Activated CD8-positive, alpha-beta T cell treated with anti-CD3 and anti-CD28 coated beads for 36 hours (primary cell): Measurements from ENCODE around the gene CLIC1. TPM values are rescaled to one million over a fixed set of nuclear protein-coding genes. Genes with fewer than 3 reads are reported as not detected.

ENCODE experiments used
- ATAC-seq: fragments of 200-7000 bp; cut with Tn5 transposase; one replicate; pipeline ENCODE4 v1.10.0; 2021; ENCODE audit warnings: mild to moderate bottlenecking, moderate library complexity
- CTCF ChIA-PET: fragments of 350-600 bp; sonication (Branson Sonifier 250); formaldehyde crosslinking; loops from one replicate; lab custom pipeline; 2021; ENCODE audit warnings: antibody characterized with exemption; lab: Charles Lee
- POLR2A ChIA-PET: fragments of 350-600 bp; sonication (Branson Sonifier 250); formaldehyde crosslinking; loops from one replicate; lab custom pipeline; 2021; ENCODE audit warnings: antibody characterized with exemption; lab: Charles Lee
- DNase-seq: peaks from one replicate; pipeline ENCODE4 v3.0.0-alpha.2; 2020
- H3K27ac Mint-ChIP-seq: one replicate; pipeline ENCODE4 v1.8.0; 2021; ENCODE audit warnings: mild to moderate bottlenecking, mixed read lengths
- H3K27me3 Mint-ChIP-seq: one replicate; pipeline ENCODE4 v1.8.0; 2021; ENCODE audit warnings: mixed read lengths
- H3K36me3 Mint-ChIP-seq: one replicate; pipeline ENCODE4 v1.8.0; 2021; ENCODE audit warnings: low read depth, mixed read lengths
- H3K4me1 Mint-ChIP-seq: one replicate; pipeline ENCODE4 v1.8.0; 2021; ENCODE audit warnings: low read depth, mixed read lengths
- H3K4me3 Mint-ChIP-seq: one replicate; pipeline ENCODE4 v1.8.0; 2021; ENCODE audit warnings: mild to moderate bottlenecking, moderate library complexity, mixed read lengths
- H3K9me3 Mint-ChIP-seq: one replicate; pipeline ENCODE4 v1.8.0; 2021; ENCODE audit warnings: mixed read lengths
- CTCF ChIP-seq: fragments of 200-600 bp; IDR thresholded peaks from one replicate; pipeline ENCODE4 v1.8.0; 2022; ENCODE audit warnings: antibody characterized with exemption, mild to moderate bottlenecking
- intact Hi-C: fragments of 100-400 bp; cut with micrococcal nuclease; formaldehyde crosslinking; loops from one replicate; pipeline ENCODE4 v1.10.0; 2022
- total RNA-seq, 2 experiments: library from RNA; stranded (reverse); gene quantifications; one replicate each; pipeline ENCODE4 v1.2.3, GENCODE V29; 2021

CLIC1 gene
- total RNA-seq, 2 experiments from 2014 or later: 334 to 346 TPM

GRCh38 chr6:31740397-31741223 is 4.3 kb upstream of the CLIC1 start:
- TF ChIP-seq CTCF: no peak
- Mint-ChIP-seq H3K27me3 (no peaks in the 10 kb centered on the region), H3K9me3 (no peaks in the 10 kb centered on the region), H3K27ac (peak overlapping the region; percentile 97), H3K4me3 (peak overlapping the region; percentile 97), H3K4me1 (peaks cover 38% of the 10 kb centered on the region), H3K36me3 (peaks cover 52% of the 10 kb centered on the region)
- CTCF ChIA-PET: interaction anchor here (0.8 to 9.9 kb wide), 7 partner anchors 12 to 90 kb away, joined by 3 to 59 read pairs (median 4); partner anchors contain the start of gene DDAH2
- DNase-seq (no peak), ATAC-seq (no peak)
- intact Hi-C loops: no loop called here
- POLR2A ChIA-PET: interaction anchor here (0.6 to 4.0 kb wide), 18 partner anchors 10 to 173 kb away, joined by 3 to 30 read pairs (median 4); partner anchors contain the start of genes BAG6, CSNK2B, DDAH2 and GPANK1

GRCh38 chr6:31739639-31740396 is 3.5 kb upstream of the CLIC1 start, which contains the start of gene MSH5:
Gene MSH5, plus strand, starts transcription at chr6:31740005. Its CDS starts 462 bp downstream, at chr6:31740467.
- ATAC-seq: peak; percentile 83
- ChIA-PET CTCF (interaction anchor here (0.8 to 9.9 kb wide), 9 partner anchors 11 to 90 kb away, joined by 3 to 59 read pairs (median 4); partner anchors contain the start of genes DDAH2 and HSPA1B), POLR2A (interaction anchor here (0.6 to 6.0 kb wide), 24 partner anchors 10 to 385 kb away, joined by 3 to 30 read pairs (median 5); partner anchors contain the start of genes BAG6, CSNK2B, DDAH2 and DDX39B)
- Mint-ChIP-seq H3K27me3 (no peaks in the 10 kb centered on the region), H3K9me3 (no peaks in the 10 kb centered on the region), H3K27ac (peak within 1 kb of the TSS; percentile 97), H3K36me3 (peaks cover 53% of the 10 kb centered on the region), H3K4me3 (peak within 1 kb of the TSS; percentile 97), H3K4me1 (peaks cover 38% of the 10 kb centered on the region)
- intact Hi-C loops: loop anchor here (5.0 to 10.0 kb wide), 2 partner anchors 92 to 195 kb away; partner anchors contain the start of genes ATP6V1G2, DDX39B and NFKBIL1
- DNase-seq: peak; percentile 99
- TF ChIP-seq CTCF: no peak

GRCh38 chr6:31737991-31738979 is 2.0 kb upstream of the CLIC1 start:
- H3K4me1 Mint-ChIP-seq: peaks cover 51% of the 10 kb centered on the region
- intact Hi-C loops: loop anchor here (5.0 to 10.0 kb wide), 2 partner anchors 94 to 193 kb away; partner anchors contain the start of genes ATP6V1G2, DDX39B and NFKBIL1
- POLR2A ChIA-PET: interaction anchor here (0.6 to 6.0 kb wide), 25 partner anchors 10 to 1234 kb away, joined by 3 to 30 read pairs (median 4); partner anchors contain the start of genes BAG6, C6orf47, CSNK2B and DDX39B
- CTCF ChIA-PET: interaction anchor here (0.9 to 9.9 kb wide), 26 partner anchors 9 to 192 kb away, joined by 3 to 59 read pairs (median 4); partner anchors contain the start of genes ATP6V1G2, BAG6, DDAH2 and GPANK1
- no peaks in the 10 kb centered on the region for H3K27me3 Mint-ChIP-seq
- H3K27ac Mint-ChIP-seq: peak overlapping the region; percentile 93
- TF ChIP-seq CTCF: no peak
- peak overlapping the region; percentile 97 for H3K4me3 Mint-ChIP-seq
- H3K36me3 Mint-ChIP-seq: peaks cover 58% of the 10 kb centered on the region
- H3K9me3 Mint-ChIP-seq: no peaks in the 10 kb centered on the region
- ATAC-seq (peak; percentile 10), DNase-seq (peak; percentile 83)
